Measurements from ENCODE around the gene GPR61.

Gene GPR61

GRCh38 chr1:109516872-109517271 lies 22.8 kb upstream of the GPR61 start:
- Mint-ChIP-seq H3K4me1 (no peaks in the 10 kb centered on the region), H3K4me3 (no peak overlapping the region), H3K27ac (ENCODE audit: low read depth) (no peak overlapping the region), H3K27me3 (no peaks in the 10 kb centered on the region), H3K36me3 (ENCODE audit: insufficient read depth) (no peaks in the 10 kb centered on the region), H3K9me3 (no peaks in the 10 kb centered on the region)
- ATAC-seq (replicated peaks; ENCODE audit: extremely low read depth, poor library complexity, severe bottlenecking): no peak
- no peak for DNase-seq (ENCODE audit: low spot score in 2 of 2)

- ATAC-seq (replicated peaks; ENCODE audit: extremely low read depth, poor library complexity, severe bottlenecking) (no peak), DNase-seq (ENCODE audit: low spot score in 2 of 2) (no peak)
- Mint-ChIP-seq H3K4me1 (no peaks in the 10 kb centered on the region), H3K27me3 (peaks cover 2% of the 10 kb centered on the region), H3K36me3 (ENCODE audit: insufficient read depth) (no peaks in the 10 kb centered on the region), H3K4me3 (no peak overlapping the region), H3K9me3 (no peaks in the 10 kb centered on the region), H3K27ac (ENCODE audit: low read depth) (no peak overlapping the region)
Measured at GRCh38 chr1:109517337-109517736, 22.3 kb upstream of the GPR61 start.

- Mint-ChIP-seq H3K4me1 (no peaks in the 10 kb centered on the region), H3K27ac (ENCODE audit: low read depth) (no peak overlapping the region), H3K4me3 (no peak overlapping the region), H3K9me3 (no peaks in the 10 kb centered on the region), H3K27me3 (peaks cover 12% of the 10 kb centered on the region), H3K36me3 (ENCODE audit: insufficient read depth) (no peaks in the 10 kb centered on the region)
- DNase-seq (ENCODE audit: low spot score in 2 of 2) (no peak), ATAC-seq (replicated peaks; ENCODE audit: extremely low read depth, poor library complexity, severe bottlenecking) (no peak)
Measured at GRCh38 chr1:109521002-109521951, 18.4 kb upstream of the GPR61 start.

GRCh38 chr1:109522026-109522425 lies 17.6 kb upstream of the GPR61 start:
- H3K27me3 Mint-ChIP-seq: peaks cover 12% of the 10 kb centered on the region
- no peaks in the 10 kb centered on the region for H3K36me3 Mint-ChIP-seq (ENCODE audit: insufficient read depth)
- H3K27ac Mint-ChIP-seq (ENCODE audit: low read depth): no peak overlapping the region

GRCh38 chr1:109523706-109524105 lies 16.0 kb upstream of the GPR61 start:
- Mint-ChIP-seq H3K36me3 (ENCODE audit: insufficient read depth) (no peaks in the 10 kb centered on the region), H3K27me3 (peaks cover 21% of the 10 kb centered on the region), H3K27ac (ENCODE audit: low read depth) (no peak overlapping the region), H3K4me1 (no peaks in the 10 kb centered on the region), H3K9me3 (no peaks in the 10 kb centered on the region), H3K4me3 (no peak overlapping the region)
- ATAC-seq (replicated peaks; ENCODE audit: extremely low read depth, poor library complexity, severe bottlenecking): no peak
- no peak for DNase-seq (ENCODE audit: low spot score in 2 of 2)

More at GRCh38 chr1:109522026-109522425, 17.6 kb upstream of the GPR61 start:
- ATAC-seq (replicated peaks; ENCODE audit: extremely low read depth, poor library complexity, severe bottlenecking): no peak
- H3K4me1 Mint-ChIP-seq: no peaks in the 10 kb centered on the region
- no peak overlapping the region for H3K4me3 Mint-ChIP-seq
- no peak for DNase-seq (ENCODE audit: low spot score in 2 of 2)
- no peaks in the 10 kb centered on the region for H3K9me3 Mint-ChIP-seq

- Mint-ChIP-seq H3K4me3 (no peak overlapping the region), H3K27me3 (peaks cover 19% of the 10 kb centered on the region), H3K36me3 (ENCODE audit: insufficient read depth) (peaks cover 2% of the 10 kb centered on the region), H3K4me1 (peaks cover 10% of the 10 kb centered on the region), H3K9me3 (no peaks in the 10 kb centered on the region), H3K27ac (ENCODE audit: low read depth) (no peak overlapping the region)
- no peak for DNase-seq (ENCODE audit: low spot score in 2 of 2)
- no peak for ATAC-seq (replicated peaks; ENCODE audit: extremely low read depth, poor library complexity, severe bottlenecking)
Measured at GRCh38 chr1:109527098-109527811, 12.4 kb upstream of the GPR61 start.

GRCh38 chr1:109527846-109528695 lies 11.6 kb upstream of the GPR61 start:
- Mint-ChIP-seq H3K36me3 (ENCODE audit: insufficient read depth) (peaks cover 2% of the 10 kb centered on the region), H3K27ac (ENCODE audit: low read depth) (no peak overlapping the region), H3K9me3 (no peaks in the 10 kb centered on the region), H3K4me1 (peaks cover 18% of the 10 kb centered on the region), H3K27me3 (peaks cover 11% of the 10 kb centered on the region), H3K4me3 (no peak overlapping the region)
- ATAC-seq (replicated peaks; ENCODE audit: extremely low read depth, poor library complexity, severe bottlenecking) (no peak), DNase-seq (ENCODE audit: low spot score in 2 of 2) (no peak)

- peaks cover 9% of the 10 kb centered on the region for H3K27me3 Mint-ChIP-seq
- ATAC-seq (replicated peaks; ENCODE audit: extremely low read depth, poor library complexity, severe bottlenecking): no peak
- no peak overlapping the region for H3K4me3 Mint-ChIP-seq
- peaks cover 2% of the 10 kb centered on the region for H3K36me3 Mint-ChIP-seq (ENCODE audit: insufficient read depth)
- no peak overlapping the region for H3K27ac Mint-ChIP-seq (ENCODE audit: low read depth)
- H3K4me1 Mint-ChIP-seq: peaks cover 18% of the 10 kb centered on the region
- H3K9me3 Mint-ChIP-seq: no peaks in the 10 kb centered on the region
- DNase-seq (ENCODE audit: low spot score in 2 of 2): no peak
Measured at GRCh38 chr1:109528712-109529111, 11.0 kb upstream of the GPR61 start.

GRCh38 chr1:109529881-109530456 lies 9.7 kb upstream of the GPR61 start:
- ATAC-seq (replicated peaks; ENCODE audit: extremely low read depth, poor library complexity, severe bottlenecking): no peak
- H3K36me3 Mint-ChIP-seq (ENCODE audit: insufficient read depth): peaks cover 2% of the 10 kb centered on the region
- peaks cover 9% of the 10 kb centered on the region for H3K27me3 Mint-ChIP-seq
- peak in 1 of 2 donors; percentile 9 for DNase-seq (ENCODE audit: low spot score in 2 of 2)
- H3K4me1 Mint-ChIP-seq: peaks cover 18% of the 10 kb centered on the region
- no peak overlapping the region for H3K4me3 Mint-ChIP-seq
- H3K27ac Mint-ChIP-seq (ENCODE audit: low read depth): no peak overlapping the region
- no peaks in the 10 kb centered on the region for H3K9me3 Mint-ChIP-seq

GRCh38 chr1:109530457-109531087 lies 9.1 kb upstream of the GPR61 start:
- ATAC-seq (replicated peaks; ENCODE audit: extremely low read depth, poor library complexity, severe bottlenecking): no peak
- H3K36me3 Mint-ChIP-seq (ENCODE audit: insufficient read depth): peaks cover 2% of the 10 kb centered on the region
- DNase-seq (ENCODE audit: low spot score in 2 of 2): no peak
- peaks cover 9% of the 10 kb centered on the region for H3K27me3 Mint-ChIP-seq
- H3K27ac Mint-ChIP-seq (ENCODE audit: low read depth): peak overlapping the region; percentile 49
- H3K9me3 Mint-ChIP-seq: no peaks in the 10 kb centered on the region
- peak overlapping the region; percentile 31 for H3K4me3 Mint-ChIP-seq
- H3K4me1 Mint-ChIP-seq: peaks cover 18% of the 10 kb centered on the region

GRCh38 chr1:109531380-109531779 lies 8.3 kb upstream of the GPR61 start:
- Mint-ChIP-seq H3K4me1 (peaks cover 18% of the 10 kb centered on the region), H3K27me3 (peaks cover 9% of the 10 kb centered on the region), H3K36me3 (ENCODE audit: insufficient read depth) (peaks cover 2% of the 10 kb centered on the region), H3K9me3 (no peaks in the 10 kb centered on the region), H3K4me3 (peak overlapping the region; percentile 31), H3K27ac (ENCODE audit: low read depth) (peak overlapping the region; percentile 49)
- no peak for ATAC-seq (replicated peaks; ENCODE audit: extremely low read depth, poor library complexity, severe bottlenecking)
- DNase-seq (ENCODE audit: low spot score in 2 of 2): no peak

Data from central memory CD8-positive, alpha-beta T cell (primary cell).